HG03378 (cell line): ENCODE data around the gene CASP7.

Experiments
- ATAC-seq: cut with Tn5 transposase; IDR thresholded peaks from one replicate; pipeline ENCODE4 v1.9.1; 2021; ENCODE audit warnings: mild to moderate bottlenecking, moderate library complexity; ENCODE audit not compliant: unreplicated experiment

The CASP7 gene

DNA sequence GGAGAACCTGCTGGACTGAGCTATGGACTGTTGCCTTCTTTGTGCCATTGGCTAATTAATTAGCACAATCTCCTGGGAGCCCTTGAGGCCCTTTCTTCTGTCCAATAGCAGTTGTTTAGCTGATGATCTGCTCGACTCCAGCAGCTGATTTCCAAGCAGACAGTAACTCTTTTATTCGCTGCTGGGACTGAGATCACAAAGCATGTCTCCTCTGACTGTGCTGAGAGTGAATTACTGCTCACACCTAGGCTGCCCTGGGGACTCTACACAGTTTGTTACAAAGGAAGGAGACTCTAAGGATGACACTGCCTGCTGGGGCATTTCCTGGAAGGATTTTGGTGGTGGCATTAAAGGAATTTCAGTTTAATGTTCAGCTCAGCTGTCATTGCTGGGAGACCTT is 31.4 kb downstream of the CASP7 start:
- ATAC-seq, result no peak

GRCh38 chr10:113712024-113712423 is 32.3 kb downstream of the CASP7 start:
- ATAC-seq, result no peak

GRCh38 chr10:113712755-113713639 is 33.3 kb downstream of the CASP7 start:
- ATAC-seq, result no peak

GRCh38 chr10:113713640-113713982 is 33.9 kb downstream of the CASP7 start:
- no peak for ATAC-seq

GRCh38 chr10:113716109-113716910 is 36.6 kb downstream of the CASP7 start:
- no peak for ATAC-seq

DNA sequence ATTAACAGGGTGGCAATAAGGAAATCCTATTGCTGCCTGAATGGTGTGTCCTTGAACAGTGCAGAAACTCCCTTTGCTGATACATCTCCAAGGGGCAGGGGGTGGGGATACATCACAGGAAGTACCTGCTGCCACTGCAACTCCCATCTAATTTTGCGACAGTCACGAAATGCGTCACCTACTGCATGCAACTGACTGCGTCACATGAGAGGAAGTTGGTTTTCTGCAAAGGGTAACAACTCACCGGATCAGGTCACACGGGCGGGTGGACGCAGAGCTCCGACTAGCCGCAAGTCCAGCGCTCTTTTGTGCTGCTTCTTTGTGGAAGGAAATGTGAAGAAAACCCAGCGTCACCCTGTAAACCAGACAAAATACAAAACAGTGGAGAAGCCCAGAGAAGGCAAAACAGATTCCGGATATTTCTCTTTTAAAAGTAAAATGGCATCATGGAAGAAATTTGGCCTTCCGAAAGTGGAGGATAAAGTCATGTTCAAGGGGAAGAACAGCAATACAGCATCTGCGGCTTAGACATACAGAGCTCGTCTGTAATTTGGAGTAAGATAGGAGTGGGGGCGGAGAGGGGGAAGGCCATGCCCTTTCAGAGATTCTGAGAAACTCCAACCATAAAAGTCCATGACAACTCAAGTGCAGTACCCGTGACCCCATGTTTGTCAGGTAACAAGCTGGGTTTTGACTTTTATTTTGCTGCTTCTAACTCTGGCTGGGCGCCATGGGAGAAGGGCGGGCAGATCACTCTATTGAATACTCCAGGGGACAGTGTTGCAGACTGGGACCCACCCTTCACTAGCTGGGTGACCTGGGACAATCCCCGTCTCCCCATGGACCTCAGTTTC is 39.5 kb downstream of the CASP7 start:
- no peak for ATAC-seq

- no peak for ATAC-seq
Observed at GRCh38 chr10:113720386-113720785, 40.7 kb downstream of the CASP7 start.

- ATAC-seq, result no peak
Observed at GRCh38 chr10:113732160-113732881, 52.6 kb downstream of the CASP7 start.

DNA sequence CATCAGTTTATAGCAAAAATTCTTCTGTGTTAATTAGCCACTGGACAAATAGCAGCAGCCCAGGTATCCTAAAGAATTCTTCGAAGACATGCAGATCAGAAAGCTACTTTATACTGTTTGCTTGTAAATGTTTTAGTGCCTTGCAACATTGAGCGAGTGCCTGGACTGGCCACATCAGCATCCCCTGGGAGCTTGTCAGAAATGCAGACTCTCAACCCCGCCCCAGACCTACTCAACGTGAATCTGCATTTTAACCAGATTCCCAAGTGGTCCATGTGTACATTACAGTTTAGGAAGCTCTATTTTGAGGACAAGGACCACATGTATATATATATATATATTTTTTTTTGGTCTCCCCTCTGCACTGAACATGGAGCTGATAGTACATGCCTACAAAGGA is 53.3 kb downstream of the CASP7 start:
- ATAC-seq, result no peak

GRCh38 chr10:113733635-113734034 is 53.9 kb downstream of the CASP7 start:
- no peak for ATAC-seq

- peak; percentile 65 for ATAC-seq
Observed at GRCh38 chr10:113735913-113736312, 56.2 kb downstream of the CASP7 start.

DNA sequence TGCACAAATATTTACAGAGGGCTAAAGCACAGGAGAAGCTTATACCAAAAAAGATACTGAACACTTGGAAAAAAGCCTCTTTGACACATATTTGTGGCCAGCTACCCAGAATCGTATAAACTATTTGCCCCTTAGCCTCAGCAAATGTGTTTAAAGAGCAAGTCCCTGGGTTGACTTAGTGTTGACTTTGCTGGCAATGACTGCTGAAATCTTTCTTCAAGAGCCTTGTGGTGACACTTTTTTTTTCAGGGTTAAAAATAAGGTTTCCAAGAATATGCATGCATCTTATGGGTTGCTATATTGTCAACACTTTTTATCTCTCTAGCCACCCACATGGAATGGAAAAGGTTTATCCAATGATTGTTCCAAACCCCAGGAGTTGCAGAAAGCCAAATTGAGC is 56.9 kb downstream of the CASP7 start:
- ATAC-seq, result no peak

DNA sequence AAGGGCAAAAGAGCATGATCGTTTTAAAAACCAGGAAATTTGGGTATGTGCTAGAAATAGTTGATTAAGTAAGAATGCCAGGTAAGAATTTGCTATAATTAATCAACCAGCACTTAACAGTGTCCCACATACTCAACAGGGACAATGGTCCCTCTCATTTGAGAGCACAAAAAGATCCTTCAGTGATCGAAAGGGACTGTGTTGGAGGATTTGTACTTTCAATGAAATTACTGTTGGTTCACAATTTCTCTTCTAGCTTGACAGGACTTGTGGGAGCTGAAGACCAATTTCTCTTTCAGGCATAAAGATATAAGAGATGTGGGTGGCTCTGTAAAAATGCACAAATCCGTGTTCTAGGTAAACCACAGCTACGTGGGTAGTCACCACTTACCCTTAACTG is 59.3 kb downstream of the CASP7 start:
- no peak for ATAC-seq

DNA sequence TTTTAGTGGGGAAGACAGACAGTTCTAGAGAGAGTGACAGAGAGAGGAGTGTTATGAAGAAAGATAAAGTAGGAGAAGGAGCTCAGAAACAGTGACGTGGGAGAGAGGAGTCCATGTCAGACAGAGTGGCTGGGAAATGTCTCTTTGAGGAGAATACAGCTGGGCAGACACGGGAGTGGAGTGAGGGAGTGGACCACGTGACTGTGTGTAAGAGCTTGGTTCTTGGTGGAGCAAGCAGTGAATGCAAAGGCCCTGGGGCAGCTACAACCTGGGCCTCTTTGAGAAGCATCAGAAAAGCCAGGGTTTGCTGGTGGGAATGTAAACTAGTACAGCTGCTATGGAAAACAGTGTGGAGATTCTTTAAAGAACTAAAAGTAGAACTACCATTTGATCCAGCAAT is 59.9 kb downstream of the CASP7 start:
- ATAC-seq, result no peak

- no peak for ATAC-seq
Observed at GRCh38 chr10:113740850-113741249, 61.1 kb downstream of the CASP7 start.

GRCh38 chr10:113742466-113742865 is 62.8 kb downstream of the CASP7 start:
- no peak for ATAC-seq

GRCh38 chr10:113743594-113743993 is 63.9 kb downstream of the CASP7 start:
- ATAC-seq, result no peak

- no peak for ATAC-seq
Observed at GRCh38 chr10:113745374-113745773, 65.7 kb downstream of the CASP7 start.

DNA sequence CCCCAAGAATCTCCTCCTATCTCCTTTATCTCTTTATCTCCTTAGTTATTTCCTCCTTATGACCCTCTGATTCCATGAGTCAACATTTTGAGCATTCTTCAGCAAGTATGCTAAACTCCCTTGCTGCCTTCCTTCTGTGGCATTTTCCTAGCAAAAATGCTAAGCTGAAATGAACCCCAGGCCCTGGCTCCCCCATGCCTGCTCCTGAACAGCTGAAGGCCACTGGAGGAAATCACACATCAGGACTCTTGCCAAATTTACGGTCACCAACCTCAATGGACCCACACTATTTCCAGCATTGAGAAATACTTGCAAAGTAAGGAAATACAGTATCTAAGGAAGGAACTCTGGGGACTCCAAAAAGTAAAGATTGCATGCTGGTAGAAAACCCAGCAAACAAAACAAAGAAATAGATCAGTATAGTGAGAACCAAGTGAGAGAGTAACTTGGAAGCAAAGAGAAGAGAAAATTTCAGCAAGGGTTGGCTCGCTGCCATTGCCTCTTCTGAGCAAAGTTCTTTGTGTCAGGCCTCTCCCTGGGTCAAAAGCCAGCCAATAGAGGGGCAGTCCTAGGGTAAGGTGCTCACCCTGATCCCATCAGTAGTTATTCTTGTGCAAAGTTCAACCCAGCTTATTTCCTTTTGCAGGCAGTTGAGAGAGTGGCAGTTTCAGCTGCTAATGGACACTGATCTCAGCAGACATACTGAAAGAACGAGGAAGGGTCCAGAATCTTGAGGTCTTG is 66.7 kb downstream of the CASP7 start:
- no peak for ATAC-seq

GRCh38 chr10:113751181-113751732 is 71.5 kb downstream of the CASP7 start, which contains the start of gene PLEKHS1:
PLEKHS1 (plus strand) TSS chr10:113751682; CDS start chr10:113755278, 3,596 bp downstream.
- ATAC-seq, result no peak
